ENCODE results near the gene DUSP1. TPM values are rescaled to one million over a fixed set of nuclear protein-coding genes. Genes with fewer than 3 reads are reported as not detected.

Gene DUSP1, protein sequence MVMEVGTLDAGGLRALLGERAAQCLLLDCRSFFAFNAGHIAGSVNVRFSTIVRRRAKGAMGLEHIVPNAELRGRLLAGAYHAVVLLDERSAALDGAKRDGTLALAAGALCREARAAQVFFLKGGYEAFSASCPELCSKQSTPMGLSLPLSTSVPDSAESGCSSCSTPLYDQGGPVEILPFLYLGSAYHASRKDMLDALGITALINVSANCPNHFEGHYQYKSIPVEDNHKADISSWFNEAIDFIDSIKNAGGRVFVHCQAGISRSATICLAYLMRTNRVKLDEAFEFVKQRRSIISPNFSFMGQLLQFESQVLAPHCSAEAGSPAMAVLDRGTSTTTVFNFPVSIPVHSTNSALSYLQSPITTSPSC
- total RNA-seq (1,000 to 10,000 TPM in 2 of 5 donors, 10 to 100 TPM in 3; 22.6 to 1,564 (median 28.9) TPM), total RNA-seq (8.7 to 4,138 (median 56.7) reads per million in 29 experiments)
- 611 TPM for total RNA-seq (2013)

DNA sequence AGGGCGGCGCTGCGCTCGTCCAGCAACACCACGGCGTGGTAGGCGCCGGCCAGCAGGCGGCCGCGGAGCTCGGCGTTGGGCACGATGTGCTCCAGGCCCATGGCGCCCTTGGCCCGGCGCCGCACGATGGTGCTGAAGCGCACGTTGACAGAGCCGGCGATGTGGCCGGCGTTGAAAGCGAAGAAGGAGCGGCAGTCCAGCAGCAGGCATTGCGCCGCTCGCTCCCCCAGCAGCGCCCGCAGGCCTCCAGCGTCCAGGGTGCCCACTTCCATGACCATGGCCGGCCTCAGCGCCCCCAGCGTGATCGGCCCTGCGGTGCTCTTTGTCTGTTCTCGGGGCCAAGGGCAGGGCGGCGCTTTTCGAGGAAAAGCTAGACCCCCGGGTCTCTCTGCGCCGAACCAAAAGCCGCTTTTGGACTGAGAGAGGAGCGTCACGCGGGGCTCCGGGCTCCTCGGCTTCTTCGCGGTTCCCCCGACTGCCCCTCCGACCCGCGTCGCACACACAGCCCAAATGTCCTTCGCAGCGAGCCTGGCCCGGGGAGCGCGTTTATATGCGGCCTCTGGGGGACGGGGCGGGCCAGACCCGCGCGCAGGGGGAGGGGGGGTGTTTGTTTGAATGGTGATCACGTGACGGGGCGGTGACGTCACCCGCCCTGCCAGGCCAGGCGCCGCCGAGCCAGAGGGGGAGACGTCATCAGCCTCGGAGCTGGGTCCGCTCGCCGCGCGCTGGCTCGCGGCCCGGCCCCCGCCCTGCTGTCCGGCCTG, at the start of gene DUSP1:
DUSP1 (minus strand) TSS at position 521 of the 764 bp plus-strand sequence; CDS start at position 278, 243 bp downstream.
- peaks cover 0 to 25% of the 10 kb centered on the region in 2 donors for H3K36me3 ChIP-seq (ENCODE audit: control insufficient read depth in 2 of 2, extremely low read depth in 1 of 2, insufficient read depth in 1 of 2, low read length in 1 of 2)
- H3K9me3 ChIP-seq: no peaks in the 10 kb centered on the region
- H3K4me3 ChIP-seq (ENCODE audit: control insufficient read depth in 1 of 2, extremely low read depth in 1 of 2, low read length in 1 of 2): peak within 1 kb of the TSS; percentile 90 to 95
- Mint-ChIP-seq H3K4me3 (peak within 1 kb of the TSS; percentile 90 to 93 (median 91)), H3K4me1 (peaks cover 63 to 75% (median 73%) of the 10 kb centered on the region in 3 donors), H3K27me3 (no peaks in the 10 kb centered on the region), H3K9me3 (no peaks in the 10 kb centered on the region), H3K36me3 (peaks cover 27% of the 10 kb centered on the region), H3K27ac (peak within 1 kb of the TSS; percentile 99)
- H3K27ac ChIP-seq (ENCODE audit: low read length): peak within 1 kb of the TSS; percentile 98
- DNase-seq (peak; percentile 93 to 100 (median 98)), ATAC-seq (replicated peaks in 1 of 4) (peak; percentile 54 to 75 (median 72))
- WGBS (ENCODE audit: insufficient coverage): under 1% methylated on average over 85 of the region's 89 CpGs
- ChIA-PET CTCF (interaction anchor here (1.8 to 2.2 kb wide), 2 partner anchors 161 to 162 kb away, joined by 4 to 17 read pairs; no protein-coding TSS in a partner anchor), POLR2A (interaction anchor here (0.5 to 2.6 kb wide), 15 partner anchors 10 to 588 kb away, joined by 3 to 39 read pairs (median 4); partner anchors contain the start of gene ERGIC1 (in 1 of the 2))
- H3K4me1 ChIP-seq (ENCODE audit: control insufficient read depth in 1 of 2, extremely low read depth in 1 of 2, insufficient read depth in 2 of 2, low read length in 2 of 2): peaks cover 4 to 67% of the 10 kb centered on the region in 2 experiments
- no peaks in the 10 kb centered on the region for H3K27me3 ChIP-seq (replicated peaks in 1 of 2; ENCODE audit: control insufficient read depth in 2 of 2, extremely low read depth in 1 of 2, insufficient read depth in 2 of 2, low read length in 1 of 2)

DNA sequence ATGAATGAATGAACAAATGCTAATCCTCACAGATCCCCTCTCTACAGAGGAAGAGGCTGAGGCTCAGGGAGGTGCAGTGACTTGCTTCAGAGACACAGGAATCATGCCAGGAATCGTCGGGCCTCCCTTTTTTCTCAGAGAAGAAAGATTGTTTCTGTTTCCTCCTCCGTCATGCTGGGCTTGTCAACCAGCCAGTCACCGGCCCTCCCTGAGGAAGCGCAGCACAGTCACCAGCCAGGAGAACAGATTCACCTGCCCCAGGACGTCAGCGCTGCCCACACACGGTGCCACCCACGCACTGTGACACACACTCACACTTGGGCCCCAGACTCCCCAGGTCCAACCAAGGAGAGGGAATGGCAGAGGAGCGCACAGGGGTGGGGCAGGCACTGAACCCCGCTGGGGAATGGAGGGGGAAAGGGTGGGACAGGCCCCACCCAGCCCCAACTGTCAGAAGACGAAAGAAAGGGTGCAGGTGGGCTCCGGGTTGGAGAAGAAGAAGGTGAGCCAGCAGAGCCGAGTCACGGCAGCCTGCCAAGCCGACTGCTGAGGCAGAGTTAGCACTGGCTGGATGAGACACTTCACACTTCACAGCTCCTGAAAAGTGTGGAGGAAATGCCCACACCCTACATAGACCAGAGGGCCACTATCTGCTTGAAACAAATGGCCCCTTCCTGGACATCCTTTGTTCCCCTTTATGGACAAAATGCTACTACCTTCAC, 49.2 kb upstream of the DUSP1 start:
- H3K4me3 Mint-ChIP-seq: no peak overlapping the region
- CTCF ChIA-PET: interaction anchor here in 1 of 2 donors (0.6 kb wide), 1 partner anchor 528 kb away, joined by 3 read pairs; no protein-coding TSS in a partner anchor
- ATAC-seq (replicated peaks in 1 of 4) (no peak), DNase-seq (no peak)
- H3K4me1 ChIP-seq (ENCODE audit: control insufficient read depth in 1 of 2, extremely low read depth in 1 of 2, insufficient read depth in 2 of 2, low read length in 2 of 2): no peaks in the 10 kb centered on the region
- no peaks in the 10 kb centered on the region for H3K27me3 Mint-ChIP-seq
- H3K9me3 Mint-ChIP-seq: peaks cover 0 to 2% (median 2%) of the 10 kb centered on the region in 3 donors
- no peak overlapping the region for H3K4me3 ChIP-seq (ENCODE audit: control insufficient read depth in 1 of 2, extremely low read depth in 1 of 2, low read length in 1 of 2)
- no peak overlapping the region for H3K27ac ChIP-seq (ENCODE audit: low read length)
- 71% methylated on average over 15 of the region's 16 CpGs for WGBS (ENCODE audit: insufficient coverage)
- POLR2A ChIA-PET: no interaction called here
- no peaks in the 10 kb centered on the region for H3K36me3 Mint-ChIP-seq
- H3K4me1 Mint-ChIP-seq: no peaks in the 10 kb centered on the region
- no peaks in the 10 kb centered on the region for H3K27me3 ChIP-seq (replicated peaks in 1 of 2; ENCODE audit: control insufficient read depth in 2 of 2, extremely low read depth in 1 of 2, insufficient read depth in 2 of 2, low read length in 1 of 2)
- H3K9me3 ChIP-seq: no peaks in the 10 kb centered on the region
- no peak overlapping the region for H3K27ac Mint-ChIP-seq
- no peaks in the 10 kb centered on the region for H3K36me3 ChIP-seq (ENCODE audit: control insufficient read depth in 2 of 2, extremely low read depth in 1 of 2, insufficient read depth in 1 of 2, low read length in 1 of 2)

DNA sequence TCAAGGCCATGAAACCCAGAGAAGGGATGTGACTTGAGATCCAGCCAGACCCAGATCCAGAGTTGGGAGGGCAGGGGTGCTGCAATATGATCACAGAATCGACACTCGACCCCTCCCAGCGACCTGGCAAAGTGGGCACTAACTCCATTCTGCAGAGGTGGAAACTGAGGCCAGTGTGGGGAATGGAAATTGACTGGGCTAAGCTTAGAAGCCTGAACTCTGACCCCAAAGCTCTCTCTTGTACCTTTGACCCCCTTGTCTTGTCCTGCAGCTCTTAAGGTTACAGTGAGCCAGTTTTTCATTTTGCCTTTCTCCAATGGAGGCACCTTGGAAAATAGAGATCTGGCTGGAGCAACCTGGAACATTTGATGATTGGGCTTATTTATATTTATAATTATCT, 48.6 kb upstream of the DUSP1 start:
- ATAC-seq (replicated peaks in 1 of 4) (no peak), DNase-seq (no peak)
- Histone ChIP-seq H3K36me3 (ENCODE audit: control insufficient read depth in 2 of 2, extremely low read depth in 1 of 2, insufficient read depth in 1 of 2, low read length in 1 of 2) (no peaks in the 10 kb centered on the region), H3K27ac (ENCODE audit: low read length) (no peak overlapping the region), H3K4me1 (ENCODE audit: control insufficient read depth in 1 of 2, extremely low read depth in 1 of 2, insufficient read depth in 2 of 2, low read length in 2 of 2) (no peaks in the 10 kb centered on the region), H3K4me3 (ENCODE audit: control insufficient read depth in 1 of 2, extremely low read depth in 1 of 2, low read length in 1 of 2) (no peak overlapping the region), H3K27me3 (replicated peaks in 1 of 2; ENCODE audit: control insufficient read depth in 2 of 2, extremely low read depth in 1 of 2, insufficient read depth in 2 of 2, low read length in 1 of 2) (no peaks in the 10 kb centered on the region), H3K9me3 (no peaks in the 10 kb centered on the region)
- CTCF ChIA-PET: interaction anchor here in 1 of 2 donors (0.6 kb wide), 1 partner anchor 358 kb away, joined by 9 read pairs; no protein-coding TSS in a partner anchor
- Mint-ChIP-seq H3K4me3 (no peak overlapping the region), H3K36me3 (no peaks in the 10 kb centered on the region), H3K9me3 (no peaks in the 10 kb centered on the region), H3K27me3 (no peaks in the 10 kb centered on the region), H3K27ac (no peak overlapping the region), H3K4me1 (no peaks in the 10 kb centered on the region)
- POLR2A ChIA-PET: no interaction called here
- no CpG with 5 or more reads among the region's 3 CpGs for WGBS (ENCODE audit: insufficient coverage)

GRCh38 chr5:172818081-172818480, 47.1 kb upstream of the DUSP1 start:
- H3K27me3 Mint-ChIP-seq: no peaks in the 10 kb centered on the region
- H3K27ac ChIP-seq (ENCODE audit: low read length): no peak overlapping the region
- H3K27me3 ChIP-seq (replicated peaks in 1 of 2; ENCODE audit: control insufficient read depth in 2 of 2, extremely low read depth in 1 of 2, insufficient read depth in 2 of 2, low read length in 1 of 2): no peaks in the 10 kb centered on the region
- H3K4me3 Mint-ChIP-seq: no peak overlapping the region
- H3K4me1 ChIP-seq (ENCODE audit: control insufficient read depth in 1 of 2, extremely low read depth in 1 of 2, insufficient read depth in 2 of 2, low read length in 2 of 2): no peaks in the 10 kb centered on the region
- POLR2A ChIA-PET: interaction anchor here in 1 of 2 donors (0.5 to 0.7 kb wide), 2 partner anchors 13 to 1698 kb away, joined by 3 to 8 read pairs; no protein-coding TSS in a partner anchor
- H3K4me1 Mint-ChIP-seq: no peaks in the 10 kb centered on the region
- WGBS (ENCODE audit: insufficient coverage): 100% methylated on average over 1 of the region's 3 CpGs
- no peaks in the 10 kb centered on the region for H3K36me3 Mint-ChIP-seq
- H3K9me3 ChIP-seq: no peaks in the 10 kb centered on the region
- H3K27ac Mint-ChIP-seq: no peak overlapping the region
- CTCF ChIA-PET: no interaction called here
- H3K9me3 Mint-ChIP-seq: no peaks in the 10 kb centered on the region
- ATAC-seq (replicated peaks in 1 of 4): no peak
- no peak overlapping the region for H3K4me3 ChIP-seq (ENCODE audit: control insufficient read depth in 1 of 2, extremely low read depth in 1 of 2, low read length in 1 of 2)
- H3K36me3 ChIP-seq (ENCODE audit: control insufficient read depth in 2 of 2, extremely low read depth in 1 of 2, insufficient read depth in 1 of 2, low read length in 1 of 2): no peaks in the 10 kb centered on the region
- DNase-seq: no peak

GRCh38 chr5:172817664-172818063, 46.7 kb upstream of the DUSP1 start:
- POLR2A ChIA-PET: interaction anchor here in 1 of 2 donors (0.5 to 0.7 kb wide), 2 partner anchors 13 to 1698 kb away, joined by 3 to 8 read pairs; no protein-coding TSS in a partner anchor
- 96% methylated on average over 4 of the region's 7 CpGs for WGBS (ENCODE audit: insufficient coverage)
- H3K9me3 Mint-ChIP-seq: no peaks in the 10 kb centered on the region

More at GRCh38 chr5:172817664-172818063, 46.7 kb upstream of the DUSP1 start:
- H3K27ac Mint-ChIP-seq: no peak overlapping the region
- Histone ChIP-seq H3K4me1 (ENCODE audit: control insufficient read depth in 1 of 2, extremely low read depth in 1 of 2, insufficient read depth in 2 of 2, low read length in 2 of 2) (no peaks in the 10 kb centered on the region), H3K36me3 (ENCODE audit: control insufficient read depth in 2 of 2, extremely low read depth in 1 of 2, insufficient read depth in 1 of 2, low read length in 1 of 2) (no peaks in the 10 kb centered on the region), H3K27me3 (replicated peaks in 1 of 2; ENCODE audit: control insufficient read depth in 2 of 2, extremely low read depth in 1 of 2, insufficient read depth in 2 of 2, low read length in 1 of 2) (no peaks in the 10 kb centered on the region), H3K4me3 (ENCODE audit: control insufficient read depth in 1 of 2, extremely low read depth in 1 of 2, low read length in 1 of 2) (no peak overlapping the region), H3K27ac (ENCODE audit: low read length) (no peak overlapping the region), H3K9me3 (no peaks in the 10 kb centered on the region)
- H3K4me3 Mint-ChIP-seq: no peak overlapping the region
- no peaks in the 10 kb centered on the region for H3K27me3 Mint-ChIP-seq
- CTCF ChIA-PET: interaction anchor here in 1 of 2 donors (0.7 kb wide), 1 partner anchor 121 kb away, joined by 3 read pairs; no protein-coding TSS in a partner anchor
- DNase-seq (no peak), ATAC-seq (replicated peaks in 1 of 4) (no peak)
- no peaks in the 10 kb centered on the region for H3K36me3 Mint-ChIP-seq
- no peaks in the 10 kb centered on the region for H3K4me1 Mint-ChIP-seq
